Adipocyte (in vitro differentiated cells): Measurements from ENCODE around the gene KRTAP12-3.
A peak's percentile ranks its signal among the peaks of the same experiment; 100 is the strongest.
"Not testable (repeated sequence)": the region's sequence is repeated elsewhere in the genome, so short reads cannot be mapped to it uniquely, and the experiment has no call there.

Experiments
- DNase-seq: peaks from one replicate; pipeline ENCODE4 v3.0.0-alpha.2; 2015; ENCODE audit warnings: low read depth
- H3K27me3 ChIP-seq: replicated peaks from 2 replicates; pipeline ENCODE4 v1.7.0; 2013; ENCODE audit warnings: mild to moderate bottlenecking, low read length, moderate library complexity; ENCODE audit not compliant: control insufficient read depth, insufficient read depth
- H3K36me3 ChIP-seq: 2 replicates; pipeline ENCODE4 v1.7.0; 2013; ENCODE audit warnings: low read length, mild to moderate bottlenecking, moderate library complexity; ENCODE audit not compliant: control insufficient read depth, insufficient read depth, severe bottlenecking
- H3K4me1 ChIP-seq: 2 replicates; pipeline ENCODE4 v1.7.0; 2013; ENCODE audit warnings: mild to moderate bottlenecking, low read length, moderate library complexity; ENCODE audit not compliant: control insufficient read depth, insufficient read depth
- H3K4me3 ChIP-seq: 2 replicates; pipeline ENCODE4 v1.7.0; 2013; ENCODE audit warnings: mild to moderate bottlenecking, low read length, moderate library complexity
- H3K9ac ChIP-seq: 2 replicates; pipeline ENCODE4 v1.7.0; 2013; ENCODE audit warnings: mild to moderate bottlenecking, low read length, moderate library complexity
- H3K9me3 ChIP-seq: 2 replicates; pipeline ENCODE4 v1.7.0; 2013; ENCODE audit warnings: mild to moderate bottlenecking, low read length, moderate library complexity; ENCODE audit not compliant: control insufficient read depth

Gene KRTAP12-3

DNA sequence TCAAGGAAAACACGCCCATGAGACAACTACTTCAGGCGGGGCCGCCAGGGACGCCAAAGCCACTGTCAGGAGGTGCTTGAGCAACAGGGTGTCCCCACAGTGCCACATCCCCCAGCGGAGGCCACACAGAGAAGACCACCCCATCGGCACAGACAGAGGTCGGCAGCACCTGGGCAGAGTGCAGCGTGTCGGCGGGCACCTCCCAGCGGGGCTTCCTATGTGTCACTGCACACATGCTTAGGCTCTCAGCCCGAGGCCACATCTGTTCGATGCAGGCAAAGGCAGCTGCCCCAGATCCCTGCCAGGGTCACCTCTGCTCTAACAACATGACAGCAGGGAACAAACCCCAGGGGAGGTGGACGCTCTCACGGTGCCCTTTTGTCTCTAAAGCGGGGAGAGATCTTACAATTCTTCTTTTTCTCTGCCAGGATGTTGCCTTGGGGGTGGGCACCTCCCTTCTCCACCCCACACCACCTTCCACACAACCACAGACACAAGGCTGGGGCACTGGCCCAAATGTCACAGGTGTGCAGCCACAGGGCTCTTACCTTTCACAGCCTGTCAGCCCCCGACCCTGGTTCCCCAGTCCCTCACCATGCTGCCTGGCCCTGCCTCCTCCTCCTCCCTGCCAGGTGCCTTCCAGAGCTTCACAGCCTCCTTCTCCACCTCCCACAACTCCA is 41.7 kb upstream of the KRTAP12-3 start:
- no peak for DNase-seq
- H3K4me1 ChIP-seq: no peaks in the 10 kb centered on the region

DNA sequence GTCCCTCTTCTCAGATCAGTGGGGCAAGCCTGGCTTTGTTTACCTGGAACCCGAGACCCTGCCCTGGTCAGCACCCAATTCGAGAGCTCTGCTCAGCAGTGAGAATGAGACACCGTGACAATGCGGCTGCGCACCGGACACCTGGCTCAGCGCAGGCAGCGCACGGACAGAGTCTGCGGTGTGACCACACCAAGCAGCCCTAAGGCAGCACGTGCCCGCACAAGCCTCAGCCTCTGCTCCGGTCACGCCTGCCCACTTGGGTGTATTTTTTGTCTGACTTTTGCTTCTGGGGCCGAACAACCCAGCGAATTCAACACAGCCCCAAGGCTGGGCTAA is 41.2 kb upstream of the KRTAP12-3 start:
- no peak for DNase-seq
- no peaks in the 10 kb centered on the region for H3K36me3 ChIP-seq
- H3K4me3 ChIP-seq: no peak overlapping the region
- no peaks in the 10 kb centered on the region for H3K4me1 ChIP-seq
- H3K27me3 ChIP-seq: no peaks in the 10 kb centered on the region
- H3K9ac ChIP-seq: no peak overlapping the region
- H3K9me3 ChIP-seq: peaks cover 24% of the 10 kb centered on the region

More for the DNA sequence above, 41.7 kb upstream of the KRTAP12-3 start:
- no peak overlapping the region for H3K9ac ChIP-seq
- no peaks in the 10 kb centered on the region for H3K36me3 ChIP-seq
- peaks cover 29% of the 10 kb centered on the region for H3K9me3 ChIP-seq
- H3K4me3 ChIP-seq: no peak overlapping the region
- no peaks in the 10 kb centered on the region for H3K27me3 ChIP-seq

- no peaks in the 10 kb centered on the region for H3K27me3 ChIP-seq
- H3K4me3 ChIP-seq: no peak overlapping the region
- H3K36me3 ChIP-seq: no peaks in the 10 kb centered on the region
- no peak for DNase-seq
- H3K4me1 ChIP-seq: no peaks in the 10 kb centered on the region
- H3K9me3 ChIP-seq: peaks cover 19% of the 10 kb centered on the region
- no peak overlapping the region for H3K9ac ChIP-seq
These were observed 40.6 kb upstream of the KRTAP12-3 start for GRCh38 chr21:44617071-44617501.

DNA sequence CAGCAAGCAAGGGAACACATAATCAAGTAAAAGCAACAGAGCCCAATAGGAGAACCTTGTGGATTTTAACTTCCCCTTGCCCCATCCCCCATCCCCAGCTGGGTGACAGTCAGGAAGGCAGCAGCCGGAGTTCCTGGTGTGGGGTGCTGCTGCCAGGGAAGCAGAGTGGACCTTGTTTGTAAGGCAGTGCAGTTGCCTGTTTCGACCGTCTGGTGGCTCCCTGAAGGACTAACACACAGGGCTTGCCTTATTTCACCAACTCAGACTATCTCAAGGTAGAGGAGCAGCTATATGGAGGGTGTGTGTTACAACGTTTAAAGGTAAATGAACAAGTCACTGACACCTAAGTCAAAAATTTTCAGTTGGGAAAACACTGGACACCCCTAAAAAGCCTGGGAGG is 39.2 kb upstream of the KRTAP12-3 start:
- Histone ChIP-seq H3K9ac (no peak overlapping the region), H3K27me3 (no peaks in the 10 kb centered on the region), H3K4me1 (no peaks in the 10 kb centered on the region), H3K36me3 (no peaks in the 10 kb centered on the region), H3K4me3 (no peak overlapping the region), H3K9me3 (peaks cover 32% of the 10 kb centered on the region)
- peak; percentile 21 for DNase-seq

DNA sequence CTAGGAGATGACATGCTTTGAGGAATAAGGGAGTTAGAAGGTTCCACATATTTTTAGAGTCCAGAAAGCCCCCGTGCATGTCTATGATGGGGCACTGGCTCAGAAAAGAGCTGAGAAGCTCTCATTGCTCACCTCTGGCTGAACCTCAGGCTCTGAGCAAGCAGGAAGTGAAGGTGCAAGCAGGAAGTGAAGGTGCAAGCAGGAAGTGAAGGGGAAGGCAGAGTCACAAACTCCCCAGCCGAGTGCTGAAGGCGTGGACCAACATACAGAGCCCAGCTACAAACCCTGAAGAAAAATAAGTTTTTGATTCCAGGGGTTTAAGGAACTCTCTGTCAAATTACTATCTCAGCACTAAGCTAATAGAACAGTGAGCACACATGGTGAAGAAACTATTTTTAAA is 38.8 kb upstream of the KRTAP12-3 start:
- H3K9ac ChIP-seq: no peak overlapping the region
- H3K9me3 ChIP-seq: peaks cover 36% of the 10 kb centered on the region
- H3K4me1 ChIP-seq: no peaks in the 10 kb centered on the region
- no peak overlapping the region for H3K4me3 ChIP-seq
- no peaks in the 10 kb centered on the region for H3K36me3 ChIP-seq
- no peak for DNase-seq
- no peaks in the 10 kb centered on the region for H3K27me3 ChIP-seq

GRCh38 chr21:44619886-44620285 is 37.8 kb upstream of the KRTAP12-3 start:
- H3K4me3 ChIP-seq: no peak overlapping the region
- no peaks in the 10 kb centered on the region for H3K4me1 ChIP-seq
- no peaks in the 10 kb centered on the region for H3K36me3 ChIP-seq
- H3K27me3 ChIP-seq: no peaks in the 10 kb centered on the region
- DNase-seq: no peak
- H3K9me3 ChIP-seq: peaks cover 46% of the 10 kb centered on the region
- H3K9ac ChIP-seq: no peak overlapping the region

DNA sequence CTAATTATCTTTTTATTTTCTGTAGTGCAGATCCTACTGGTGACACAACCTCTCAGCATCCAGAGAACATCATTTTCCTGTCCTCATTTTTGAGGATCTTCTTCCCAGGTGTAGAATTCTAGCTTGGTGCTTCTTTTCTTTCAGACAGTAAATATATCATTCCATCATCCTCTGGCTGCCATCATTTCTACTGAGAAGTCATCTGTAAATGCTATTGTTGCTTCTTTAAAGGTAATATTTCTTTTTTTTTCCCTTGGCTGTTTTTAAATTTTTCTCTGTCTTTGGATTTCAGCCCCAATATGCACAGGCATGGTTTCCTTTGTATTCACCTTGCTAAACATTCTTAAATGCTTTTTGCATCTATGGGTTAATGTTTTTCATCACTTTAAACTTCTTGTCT is 34.2 kb upstream of the KRTAP12-3 start:
- Histone ChIP-seq H3K9me3 (peaks cover 46% of the 10 kb centered on the region), H3K27me3 (no peaks in the 10 kb centered on the region), H3K36me3 (no peaks in the 10 kb centered on the region), H3K4me3 (no peak overlapping the region), H3K4me1 (no peaks in the 10 kb centered on the region), H3K9ac (no peak overlapping the region)
- DNase-seq: no peak

GRCh38 chr21:44625756-44626155 is 32.0 kb upstream of the KRTAP12-3 start:
- Histone ChIP-seq H3K27me3 (no peaks in the 10 kb centered on the region), H3K4me1 (no peaks in the 10 kb centered on the region), H3K9me3 (peaks cover 34% of the 10 kb centered on the region), H3K4me3 (no peak overlapping the region), H3K36me3 (no peaks in the 10 kb centered on the region), H3K9ac (no peak overlapping the region)
- no peak for DNase-seq

GRCh38 chr21:44626262-44626661 is 31.5 kb upstream of the KRTAP12-3 start:
- Histone ChIP-seq H3K9me3 (peaks cover 38% of the 10 kb centered on the region), H3K9ac (no peak overlapping the region), H3K36me3 (no peaks in the 10 kb centered on the region), H3K4me3 (no peak overlapping the region), H3K4me1 (no peaks in the 10 kb centered on the region), H3K27me3 (no peaks in the 10 kb centered on the region)
- DNase-seq: no peak

DNA sequence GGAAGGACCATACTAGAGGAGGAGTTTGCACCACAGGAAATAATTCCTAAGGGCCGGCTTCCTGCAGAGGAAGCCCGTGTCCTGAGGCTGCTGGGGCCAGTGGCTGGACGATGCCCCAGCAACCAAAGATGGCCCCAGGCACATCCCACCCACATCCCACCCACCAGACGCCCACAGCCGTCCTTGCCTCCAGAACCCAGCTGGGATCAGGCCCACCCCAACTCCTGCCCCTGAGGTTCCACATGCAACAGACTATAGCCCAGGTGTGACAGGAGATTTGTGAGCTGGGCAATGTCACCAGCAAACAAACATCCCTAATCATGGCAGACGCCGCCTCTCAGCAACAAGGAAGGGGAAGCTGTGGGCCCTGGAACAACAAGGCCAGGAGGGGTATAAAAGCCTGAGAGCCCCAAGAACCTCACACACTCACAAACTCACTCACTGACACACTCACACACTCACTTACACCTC is 31.0 kb upstream of the KRTAP12-3 start, which contains the start of gene KRTAP10-9:
Gene KRTAP10-9, plus strand, starts transcription at position 421 of the 471 bp plus-strand sequence. CDS start 79 bp downstream, outside the sequence.
- no peaks in the 10 kb centered on the region for H3K36me3 ChIP-seq
- H3K4me1 ChIP-seq: no peaks in the 10 kb centered on the region
- H3K9me3 ChIP-seq: peaks cover 41% of the 10 kb centered on the region
- no peaks in the 10 kb centered on the region for H3K27me3 ChIP-seq
- H3K4me3 ChIP-seq: no peak within 1 kb of the TSS
- H3K9ac ChIP-seq: no peak within 1 kb of the TSS
- no peak for DNase-seq

- peaks cover 46% of the 10 kb centered on the region for H3K9me3 ChIP-seq
- DNase-seq: not testable (repeated sequence)
These were observed 30.4 kb upstream of the KRTAP12-3 start for GRCh38 chr21:44627181-44627822.

More at GRCh38 chr21:44627181-44627822, 30.4 kb upstream of the KRTAP12-3 start:
- not testable (repeated sequence) for H3K4me1 ChIP-seq, H3K9ac ChIP-seq, H3K36me3 ChIP-seq, H3K4me3 ChIP-seq, H3K27me3 ChIP-seq
